ENCODE results near the gene GRP.

The GRP gene

DNA sequence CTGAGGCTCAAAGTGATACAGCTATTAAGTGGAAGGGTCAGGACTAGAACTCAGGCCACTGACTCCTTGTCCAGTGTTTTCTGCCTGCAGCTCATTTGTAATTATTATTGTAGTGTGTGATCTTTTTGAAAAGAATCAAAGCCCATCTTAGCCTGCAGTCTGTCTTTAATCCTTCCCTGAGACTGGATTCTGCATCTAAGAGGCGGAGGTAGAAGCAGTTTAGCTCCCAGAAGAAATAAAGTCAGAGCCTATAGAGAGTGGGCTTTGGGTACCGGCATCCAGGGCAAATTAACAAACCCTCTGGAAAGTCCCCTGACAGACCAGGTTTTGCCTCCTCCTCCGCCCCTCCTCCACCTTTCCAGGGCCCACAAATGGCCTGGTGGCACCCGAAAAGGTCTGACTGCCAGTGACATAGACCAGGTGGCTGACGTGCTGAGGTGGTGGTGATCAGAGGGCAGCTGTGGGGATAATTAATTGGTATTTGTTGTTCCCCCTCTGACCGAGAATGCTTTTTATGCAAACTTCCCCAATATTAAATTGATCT lies 55.5 kb downstream of the GRP start:
- TF ChIP-seq, protein P1, sequence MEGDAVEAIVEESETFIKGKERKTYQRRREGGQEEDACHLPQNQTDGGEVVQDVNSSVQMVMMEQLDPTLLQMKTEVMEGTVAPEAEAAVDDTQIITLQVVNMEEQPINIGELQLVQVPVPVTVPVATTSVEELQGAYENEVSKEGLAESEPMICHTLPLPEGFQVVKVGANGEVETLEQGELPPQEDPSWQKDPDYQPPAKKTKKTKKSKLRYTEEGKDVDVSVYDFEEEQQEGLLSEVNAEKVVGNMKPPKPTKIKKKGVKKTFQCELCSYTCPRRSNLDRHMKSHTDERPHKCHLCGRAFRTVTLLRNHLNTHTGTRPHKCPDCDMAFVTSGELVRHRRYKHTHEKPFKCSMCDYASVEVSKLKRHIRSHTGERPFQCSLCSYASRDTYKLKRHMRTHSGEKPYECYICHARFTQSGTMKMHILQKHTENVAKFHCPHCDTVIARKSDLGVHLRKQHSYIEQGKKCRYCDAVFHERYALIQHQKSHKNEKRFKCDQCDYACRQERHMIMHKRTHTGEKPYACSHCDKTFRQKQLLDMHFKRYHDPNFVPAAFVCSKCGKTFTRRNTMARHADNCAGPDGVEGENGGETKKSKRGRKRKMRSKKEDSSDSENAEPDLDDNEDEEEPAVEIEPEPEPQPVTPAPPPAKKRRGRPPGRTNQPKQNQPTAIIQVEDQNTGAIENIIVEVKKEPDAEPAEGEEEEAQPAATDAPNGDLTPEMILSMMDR (IDR thresholded peaks at IDR 0.05; ENCODE audit: insufficient read depth, low read length, missing control alignments), result no peak
- H3K4me3 ChIP-seq (ENCODE audit: low read depth, low read length), result no peak overlapping the region
- ChIA-PET CTCF (interaction anchor here (1.0 to 3.3 kb wide), 5 partner anchors 9 to 127 kb away, joined by 3 to 10 read pairs (median 4); no protein-coding TSS in a partner anchor), POLR2A (no interaction called here)
- DNase-seq (ENCODE audit: low read depth, low spot score), result no peak

DNA sequence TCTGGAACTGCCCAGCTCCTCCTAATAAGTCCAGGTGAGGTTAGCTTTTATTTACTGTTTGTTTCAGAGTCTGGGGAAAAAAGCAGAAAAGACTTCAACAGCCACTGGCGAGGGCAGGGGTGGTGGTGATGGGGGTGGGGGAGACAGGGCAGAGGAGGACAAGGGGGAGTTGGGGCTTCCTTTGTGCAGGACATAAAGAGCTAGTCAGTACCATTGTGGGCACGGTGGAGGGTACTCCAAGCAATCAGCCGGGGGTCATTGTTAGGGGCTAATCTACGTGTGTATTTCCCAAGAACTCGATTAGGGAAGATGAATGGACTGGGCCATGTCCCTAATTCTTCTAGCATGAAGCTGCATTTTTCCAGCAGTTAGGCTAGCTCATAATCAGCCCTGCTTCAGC lies 56.1 kb downstream of the GRP start:
- CTCF ChIA-PET, result interaction anchor here (1.1 to 3.3 kb wide), 4 partner anchors 10 to 127 kb away, joined by 3 to 10 read pairs (median 4); no protein-coding TSS in a partner anchor
- H3K4me3 ChIP-seq (ENCODE audit: low read depth, low read length), result no peak overlapping the region
- TF ChIP-seq, protein P1 (IDR thresholded peaks at IDR 0.05; ENCODE audit: insufficient read depth, low read length, missing control alignments), result no peak
- no peak for DNase-seq (ENCODE audit: low read depth, low spot score)
- POLR2A ChIA-PET, result interaction anchor here (0.6 kb wide), 1 partner anchor 106 kb away, joined by 3 read pairs; no protein-coding TSS in a partner anchor

DNA sequence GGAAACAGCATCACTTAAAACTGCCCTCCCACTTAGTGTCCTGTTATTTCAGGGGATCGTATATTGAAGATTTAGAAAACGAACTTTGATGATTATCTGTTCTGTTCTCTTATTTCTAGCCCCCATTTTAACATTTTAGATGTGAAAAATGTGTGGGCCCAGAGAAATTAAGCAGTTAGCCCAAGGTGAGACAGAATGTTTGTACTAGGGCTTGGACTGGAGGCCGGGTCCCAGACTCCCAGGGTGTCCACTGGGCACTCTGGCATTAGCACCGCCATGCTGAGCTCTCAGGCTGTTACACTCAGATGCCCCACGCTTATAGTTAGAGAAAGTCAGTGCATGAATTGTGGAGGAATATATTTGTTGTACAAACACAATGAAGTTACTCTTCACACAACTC lies 58.8 kb downstream of the GRP start:
- ChIA-PET CTCF (interaction anchor here (0.8 to 4.1 kb wide), 4 partner anchors 8 to 124 kb away, joined by 3 to 18 read pairs (median 6); no protein-coding TSS in a partner anchor), POLR2A (interaction anchor here (0.5 kb wide), 1 partner anchor 11 kb away, joined by 4 read pairs; no protein-coding TSS in a partner anchor)
- no peak overlapping the region for H3K4me3 ChIP-seq (ENCODE audit: low read depth, low read length)
- no peak for DNase-seq (ENCODE audit: low read depth, low spot score)
- TF ChIP-seq, protein P1 (IDR thresholded peaks at IDR 0.05; ENCODE audit: insufficient read depth, low read length, missing control alignments), result no peak

- H3K4me3 ChIP-seq (ENCODE audit: low read depth, low read length), result no peak overlapping the region
- DNase-seq (ENCODE audit: low read depth, low spot score), result no peak
- ChIA-PET CTCF (interaction anchor here (0.7 to 4.1 kb wide), 5 partner anchors 8 to 123 kb away, joined by 3 to 18 read pairs (median 3); no protein-coding TSS in a partner anchor), POLR2A (interaction anchor here (0.5 kb wide), 1 partner anchor 11 kb away, joined by 4 read pairs; no protein-coding TSS in a partner anchor)
- TF ChIP-seq, protein P1 (IDR thresholded peaks at IDR 0.05; ENCODE audit: insufficient read depth, low read length, missing control alignments), result no peak
Observed at GRCh38 chr18:59279193-59279592, 59.2 kb downstream of the GRP start.

DNA sequence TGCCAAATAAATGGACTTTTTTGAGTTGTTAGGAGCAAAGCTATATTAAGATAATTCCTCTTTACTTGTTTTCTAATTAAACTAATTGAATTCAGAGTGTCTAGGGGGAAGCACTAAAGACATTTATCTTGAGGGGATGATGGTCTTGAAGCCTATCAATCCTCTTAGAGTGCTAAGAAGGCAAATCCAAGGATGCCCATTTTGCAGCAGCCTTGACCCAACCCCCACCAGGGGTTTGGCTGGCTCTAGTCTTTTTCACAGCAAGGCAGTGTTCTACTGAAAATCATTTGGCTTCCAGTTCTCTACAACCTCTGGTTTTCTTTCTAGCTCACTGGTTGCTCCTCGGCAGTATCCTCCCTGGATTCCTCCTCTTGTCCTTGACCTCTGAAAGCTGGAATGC lies 59.8 kb downstream of the GRP start:
- POLR2A ChIA-PET, result no interaction called here
- TF ChIP-seq, protein P1 (IDR thresholded peaks at IDR 0.05; ENCODE audit: insufficient read depth, low read length, missing control alignments), result no peak
- CTCF ChIA-PET, result interaction anchor here (0.7 to 4.1 kb wide), 3 partner anchors 30 to 123 kb away, joined by 3 to 18 read pairs (median 3); no protein-coding TSS in a partner anchor
- no peak for DNase-seq (ENCODE audit: low read depth, low spot score)
- no peak overlapping the region for H3K4me3 ChIP-seq (ENCODE audit: low read depth, low read length)

Measured in AG04449 (cell line).